B cell (primary cell): ENCODE measurements around the gene EIF3L. TPM values are rescaled to one million over a fixed set of nuclear protein-coding genes. Genes with fewer than 3 reads are reported as not detected.

Experiments
- ATAC-seq: fragments of 200-7000 bp; cut with Tn5 transposase; one replicate; pipeline ENCODE4 v1.10.0; 2021; ENCODE audit warnings: low read depth, mild to moderate bottlenecking, moderate number of reproducible peaks, moderate library complexity
- CTCF ChIA-PET: fragments of 350-600 bp; sonication (Branson Sonifier 250); formaldehyde crosslinking; loops from one replicate; lab custom pipeline; 2021; ENCODE audit warnings: antibody characterized with exemption, inconsistent platforms; lab: Charles Lee
- POLR2A ChIA-PET: fragments of 350-600 bp; sonication (Branson Sonifier 250); formaldehyde crosslinking; loops from one replicate; lab custom pipeline; 2021; ENCODE audit warnings: antibody characterized with exemption; lab: Charles Lee
- DNase-seq: peaks from one replicate; pipeline ENCODE4 v3.0.0; 2013
- H2AFZ ChIP-seq: 2 replicates; pipeline ENCODE4 v1.6.1; 2012; ENCODE audit warnings: mild to moderate bottlenecking, low read depth, low read length; ENCODE audit not compliant: insufficient read depth, poor library complexity, severe bottlenecking
- H3K27ac ChIP-seq, 2 donors: 1 replicate in 1 of 2; 2 replicates in 1 of 2; pipeline ENCODE4 v1.5.1; 2012 to 2013; ENCODE audit warnings: low read length in 2 of 2, mild to moderate bottlenecking in 2 of 2, moderate library complexity in 1 of 2
- H3K27me3 ChIP-seq, 4 experiments: fragments of 200-600 bp in 1 of 4; sonication (generic) in 1 of 4; replicated peaks in 1 of 4; 1 replicate in 2 of 4; 2 replicates in 2 of 4; pipeline versions ENCODE4 v1.6.1 to v1.7.0; 2013 to 2016; ENCODE audit warnings: low read length in 3 of 4, mild to moderate bottlenecking in 2 of 4, mixed read lengths in 1 of 4, moderate library complexity in 1 of 4; ENCODE audit not compliant: insufficient read depth in 4 of 4, control insufficient read depth in 3 of 4; ENCODE audit errors: control extremely low read depth in 1 of 4
- H3K36me3 ChIP-seq, 2 experiments: replicated peaks in 1 of 2; 1 replicate in 1 of 2; 2 replicates in 1 of 2; pipeline versions ENCODE4 v1.6.1 to v1.7.1; 2013; ENCODE audit warnings: low read length in 1 of 2; ENCODE audit not compliant: insufficient read depth in 2 of 2, control insufficient read depth in 1 of 2; ENCODE audit errors: control extremely low read depth in 1 of 2, extremely low read depth in 1 of 2
- H3K4me1 ChIP-seq, 2 donors: fragments of 200-600 bp in 1 of 2; sonication (generic) in 1 of 2; 1 replicate in 1 of 2; 2 replicates in 1 of 2; pipeline versions ENCODE4 v1.5.1 to v1.6.1; 2013 to 2017; ENCODE audit warnings: low read length in 2 of 2; ENCODE audit not compliant: control insufficient read depth in 2 of 2, insufficient read depth in 2 of 2
- H3K4me2 ChIP-seq: replicated peaks from 2 replicates; pipeline ENCODE3; 2012; ENCODE audit warnings: mild to moderate bottlenecking, low read depth, low read length; ENCODE audit not compliant: poor library complexity, severe bottlenecking
- H3K4me3 ChIP-seq, 5 experiments: fragments of 200-600 bp in 1 of 5; sonication (generic) in 1 of 5; 1 replicate in 3 of 5; 2 replicates in 2 of 5; pipeline versions ENCODE4 v1.5.1 to v1.7.0; 2011 to 2016; ENCODE audit warnings: low read length in 4 of 5, mild to moderate bottlenecking in 4 of 5, low read depth in 2 of 5, control low read depth in 1 of 5, moderate library complexity in 1 of 5; ENCODE audit not compliant: insufficient read depth in 1 of 5; ENCODE audit errors: control extremely low read depth in 1 of 5, extremely low read depth in 1 of 5
- H3K79me2 ChIP-seq: fragments of 200-600 bp; sonication (generic); one replicate; pipeline ENCODE4 v1.6.0; 2016; ENCODE audit warnings: low read length; ENCODE audit not compliant: control insufficient read depth, insufficient read depth
- H3K9ac ChIP-seq: fragments of 200-600 bp; sonication (generic); 2 replicates; pipeline ENCODE4 v1.6.1; 2017; ENCODE audit warnings: mild to moderate bottlenecking, low read length, moderate library complexity
- H3K9me3 ChIP-seq, 3 donors: one replicate each; pipeline versions ENCODE4 v1.6.1 to v1.7.1; 2013; ENCODE audit warnings: low read length in 2 of 3; ENCODE audit not compliant: control insufficient read depth in 2 of 3, insufficient read depth in 1 of 3; ENCODE audit errors: control extremely low read depth in 1 of 3
- H4K20me1 ChIP-seq: 2 replicates; pipeline ENCODE4 v1.6.0; 2012; ENCODE audit warnings: mild to moderate bottlenecking, low read length; ENCODE audit not compliant: insufficient read depth, control insufficient read depth, poor library complexity, severe bottlenecking
- H3K27ac Mint-ChIP-seq: one replicate; pipeline ENCODE4 v1.8.0; 2021; ENCODE audit warnings: mixed read lengths
- H3K27me3 Mint-ChIP-seq: one replicate; pipeline ENCODE4 v1.8.0; 2021; ENCODE audit warnings: mixed read lengths
- H3K4me1 Mint-ChIP-seq: one replicate; pipeline ENCODE4 v1.8.0; 2021; ENCODE audit warnings: mixed read lengths
- H3K4me3 Mint-ChIP-seq: one replicate; pipeline ENCODE4 v1.8.0; 2021; ENCODE audit warnings: mixed read lengths
- H3K9me3 Mint-ChIP-seq: one replicate; pipeline ENCODE4 v1.8.0; 2022; ENCODE audit warnings: mixed read lengths; ENCODE audit not compliant: insufficient read depth
- CTCF ChIP-seq: fragments of 200-600 bp; IDR thresholded peaks from one replicate; pipeline ENCODE4 v1.8.0; 2022; ENCODE audit warnings: antibody characterized with exemption, mild to moderate bottlenecking
- EZH2 ChIP-seq: IDR thresholded peaks from 2 replicates; pipeline ENCODE4 v1.6.1; 2012; ENCODE audit warnings: borderline replicate concordance, low read depth, mild to moderate bottlenecking, moderate library complexity, low read length; ENCODE audit not compliant: insufficient read depth, poor library complexity, severe bottlenecking
- WGBS: methylation state at CpG from one replicate; pipeline ENCODE4 v1.1.5; 2013; ENCODE audit warnings: missing lambda C conversion rate; ENCODE audit not compliant: insufficient coverage; 5-methylcytosine and 5-hydroxymethylcytosine counted together
- intact Hi-C: fragments of 100-400 bp; cut with micrococcal nuclease; formaldehyde crosslinking; loops from one replicate; pipeline ENCODE4 v1.10.0; 2022
- polyA plus RNA-seq: library from polyadenylated mRNA; depleted of rRNA; stranded (reverse); fragments of >200 nt; gene quantifications from 2 replicates; pipeline ENCODE4 v1.2.3, GENCODE V29; 2012
- total RNA-seq, 2 donors: library from RNA; stranded (reverse); fragments of 120-200 nt in 1 of 2; gene quantifications; 1 replicate in 1 of 2; 2 replicates in 1 of 2; pipeline versions ENCODE4 v1.2.3 to v1.2.4, GENCODE V29; 2013 to 2022

EIF3L gene
- total and polyA plus RNA-seq, 2 donors (not counting 1 experiment from before 2014, with no cell fraction given), result 430 to 560 TPM

GRCh38 chr22:37911697-37912096 is 62.5 kb downstream of the EIF3L start:
- Mint-ChIP-seq H3K4me1 (peaks cover 18% of the 10 kb centered on the region), H3K27me3 (no peaks in the 10 kb centered on the region), H3K27ac (no peak overlapping the region), H3K9me3 (no peaks in the 10 kb centered on the region), H3K4me3 (no peak overlapping the region)
- Histone ChIP-seq H2AFZ (no peak overlapping the region), H3K4me1 (peaks cover 6 to 9% of the 10 kb centered on the region in 2 donors), H3K27me3 (no peaks in the 10 kb centered on the region), H3K9me3 (no peaks in the 10 kb centered on the region), H3K4me2 (no peak overlapping the region), H3K79me2 (peaks cover 3% of the 10 kb centered on the region), H4K20me1 (peaks cover 7% of the 10 kb centered on the region), H3K36me3 (peaks cover 0 to 15% of the 10 kb centered on the region in 2 experiments), H3K9ac (no peak overlapping the region), H3K27ac (no peak overlapping the region), H3K4me3 (no peak overlapping the region)
- no peak for ATAC-seq
- intact Hi-C loops, result no loop called here
- TF ChIP-seq EZH2, result no peak
- no peak for TF ChIP-seq CTCF
- CTCF ChIA-PET, result no interaction called here
- POLR2A ChIA-PET, result no interaction called here
- WGBS, result 100% methylated on average over 2 of the region's 8 CpGs
- no peak for DNase-seq

- Mint-ChIP-seq H3K27me3 (no peaks in the 10 kb centered on the region), H3K9me3 (no peaks in the 10 kb centered on the region), H3K4me3 (no peak overlapping the region), H3K4me1 (peaks cover 13% of the 10 kb centered on the region), H3K27ac (no peak overlapping the region)
- H3K4me3 ChIP-seq, result no peak overlapping the region
- no peaks in the 10 kb centered on the region for H3K9me3 ChIP-seq
- H3K27ac ChIP-seq, result no peak overlapping the region
- peaks cover 4% of the 10 kb centered on the region in 2 donors for H3K4me1 ChIP-seq
- peaks cover 7% of the 10 kb centered on the region for H4K20me1 ChIP-seq
- ChIA-PET CTCF (no interaction called here), POLR2A (no interaction called here)
- H3K79me2 ChIP-seq, result peaks cover 3% of the 10 kb centered on the region
- H3K36me3 ChIP-seq, result peaks cover 0 to 16% of the 10 kb centered on the region in 2 experiments
- TF ChIP-seq CTCF (no peak), EZH2 (no peak)
- ATAC-seq (no peak), DNase-seq (no peak)
- 93% methylated on average over 3 of the region's 8 CpGs for WGBS
- H2AFZ ChIP-seq, result no peak overlapping the region
- intact Hi-C loops, result no loop called here
- H3K27me3 ChIP-seq, result no peaks in the 10 kb centered on the region
- H3K9ac ChIP-seq, result no peak overlapping the region
- H3K4me2 ChIP-seq, result no peak overlapping the region
Observed at GRCh38 chr22:37912171-37912570, 63.0 kb downstream of the EIF3L start.
